ENCODE data around the gene CDH22.

GRCh38 chr20:46178891-46179290 lies 129.4 kb downstream of the CDH22 start:
- TF ChIP-seq, protein P1, sequence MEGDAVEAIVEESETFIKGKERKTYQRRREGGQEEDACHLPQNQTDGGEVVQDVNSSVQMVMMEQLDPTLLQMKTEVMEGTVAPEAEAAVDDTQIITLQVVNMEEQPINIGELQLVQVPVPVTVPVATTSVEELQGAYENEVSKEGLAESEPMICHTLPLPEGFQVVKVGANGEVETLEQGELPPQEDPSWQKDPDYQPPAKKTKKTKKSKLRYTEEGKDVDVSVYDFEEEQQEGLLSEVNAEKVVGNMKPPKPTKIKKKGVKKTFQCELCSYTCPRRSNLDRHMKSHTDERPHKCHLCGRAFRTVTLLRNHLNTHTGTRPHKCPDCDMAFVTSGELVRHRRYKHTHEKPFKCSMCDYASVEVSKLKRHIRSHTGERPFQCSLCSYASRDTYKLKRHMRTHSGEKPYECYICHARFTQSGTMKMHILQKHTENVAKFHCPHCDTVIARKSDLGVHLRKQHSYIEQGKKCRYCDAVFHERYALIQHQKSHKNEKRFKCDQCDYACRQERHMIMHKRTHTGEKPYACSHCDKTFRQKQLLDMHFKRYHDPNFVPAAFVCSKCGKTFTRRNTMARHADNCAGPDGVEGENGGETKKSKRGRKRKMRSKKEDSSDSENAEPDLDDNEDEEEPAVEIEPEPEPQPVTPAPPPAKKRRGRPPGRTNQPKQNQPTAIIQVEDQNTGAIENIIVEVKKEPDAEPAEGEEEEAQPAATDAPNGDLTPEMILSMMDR (IDR thresholded peaks at IDR 0.05) = no peak
- TF ChIP-seq POLR2A (IDR thresholded peaks at IDR 0.05) = no peak

All from right lobe of liver (tissue), 4 donors.